H1 (cell line): Measurements from ENCODE around the gene CACNA2D3. TPM values are rescaled to one million over a fixed set of nuclear protein-coding genes. Genes with fewer than 3 reads are reported as not detected.

Source experiments
- CTCF ChIA-PET: fragments of 300-600 bp; sonication (Branson Sonifier 250); formaldehyde crosslinking; loops from one replicate; lab custom pipeline; 2021; ENCODE audit not compliant: partially characterized antibody; lab: Charles Lee
- POLR2A ChIA-PET: fragments of 300-600 bp; sonication (Branson Sonifier 250); formaldehyde crosslinking; loops from one replicate; lab custom pipeline; 2021; ENCODE audit warnings: inconsistent platforms; ENCODE audit not compliant: partially characterized antibody; lab: Charles Lee
- DNase-seq, 2 experiments: peaks; one replicate each; pipeline versions ENCODE4 v3.0.0 to v3.0.0-alpha.2; 2010 to 2022; ENCODE audit warnings: low spot score in 2 of 2, low read depth in 1 of 2, mixed read lengths in 1 of 2
- FAIRE-seq: peaks from 2 replicates; lab custom pipeline; 2011; peaks lifted over from hg19 to GRCh38; lab: Jason Lieb, UNC
- H2AFZ ChIP-seq: 2 replicates; pipeline ENCODE4 v1.8.1; 2012; ENCODE audit warnings: low read length, inconsistent platforms
- H2AK5ac ChIP-seq: 2 replicates; pipeline ENCODE4 v1.6.1; 2013; ENCODE audit warnings: low read depth, low read length
- H2BK120ac ChIP-seq: replicated peaks from 2 replicates; pipeline ENCODE3; 2013; ENCODE audit warnings: low read depth, low read length, inconsistent platforms
- H2BK12ac ChIP-seq: 2 replicates; pipeline ENCODE4 v1.6.1; 2013; ENCODE audit warnings: low read depth, low read length
- H2BK15ac ChIP-seq: 2 replicates; pipeline ENCODE4 v1.6.1; 2013; ENCODE audit warnings: low read length
- H2BK20ac ChIP-seq: 2 replicates; pipeline ENCODE4 v1.6.1; 2013; ENCODE audit warnings: low read length
- H2BK5ac ChIP-seq: 2 replicates; pipeline ENCODE4 v1.6.1; 2013; ENCODE audit warnings: low read depth, low read length
- H3K14ac ChIP-seq: 2 replicates; pipeline ENCODE4 v1.6.1; 2013; ENCODE audit warnings: inconsistent platforms; ENCODE audit not compliant: insufficient read length
- H3K18ac ChIP-seq: 2 replicates; pipeline ENCODE4 v1.6.1; 2013; ENCODE audit warnings: low read length; ENCODE audit errors: extremely low read depth
- H3K23ac ChIP-seq: 2 replicates; pipeline ENCODE4 v1.6.1; 2013; ENCODE audit warnings: inconsistent platforms; ENCODE audit not compliant: insufficient read length
- H3K23me2 ChIP-seq: 2 replicates; pipeline ENCODE4 v1.6.1; 2013; ENCODE audit warnings: low read depth, low read length
- H3K27ac ChIP-seq: 2 replicates; pipeline ENCODE4 v1.6.1; 2011; ENCODE audit warnings: low read depth, low read length, inconsistent platforms
- H3K27me3 ChIP-seq, 4 experiments: replicated peaks in 1 of 4; 1 replicate in 1 of 4; 2 replicates in 3 of 4; pipeline versions ENCODE4 v1.6.1 to v1.8.1; 2011 to 2013; ENCODE audit warnings: low read length in 3 of 4, mild to moderate bottlenecking in 3 of 4, inconsistent platforms in 2 of 4, mixed read lengths in 2 of 4, moderate library complexity in 1 of 4; ENCODE audit not compliant: control insufficient read depth in 3 of 4, insufficient read depth in 3 of 4; ENCODE audit errors: extremely low read depth in 1 of 4
- H3K36me3 ChIP-seq, 4 experiments: 2 replicates each; pipeline versions ENCODE4 v1.6.1 to v1.8.1; 2011 to 2013; ENCODE audit warnings: mild to moderate bottlenecking in 4 of 4, low read length in 3 of 4, moderate library complexity in 2 of 4, control low read depth in 1 of 4, inconsistent platforms in 1 of 4; ENCODE audit not compliant: insufficient read depth in 4 of 4, control insufficient read depth in 2 of 4
- H3K4ac ChIP-seq: replicated peaks from 2 replicates; pipeline ENCODE3; 2013; ENCODE audit warnings: low read length, low read depth, mixed read lengths, inconsistent platforms; ENCODE audit not compliant: insufficient read length
- H3K4me1 ChIP-seq, 4 experiments: replicated peaks in 1 of 4; 1 replicate in 1 of 4; 2 replicates in 3 of 4; pipeline versions ENCODE4 v1.6.1 to v1.8.1; 2011 to 2013; ENCODE audit warnings: low read length in 3 of 4, inconsistent platforms in 2 of 4, mixed read lengths in 1 of 4; ENCODE audit not compliant: insufficient read depth in 4 of 4, control insufficient read depth in 3 of 4
- H3K4me2 ChIP-seq, 2 experiments: 2 replicates each; pipeline versions ENCODE4 v1.6.1 to v1.8.1; 2011 to 2013; ENCODE audit warnings: low read depth in 2 of 2, low read length in 2 of 2, control low read depth in 1 of 2, inconsistent platforms in 1 of 2, mild to moderate bottlenecking in 1 of 2; ENCODE audit not compliant: insufficient read depth in 1 of 2
- H3K4me3 ChIP-seq, 4 experiments: fragments of 200-600, 300-600 bp in 1 of 4; sonication (generic), shearing (Covaris generic), sonication (Bioruptor Twin) in 1 of 4; 2 replicates each; pipeline versions ENCODE4 v1.5.1 to v1.8.1; 2011 to 2016; ENCODE audit warnings: low read length in 4 of 4, low read depth in 3 of 4, control low read depth in 2 of 4, inconsistent platforms in 2 of 4, mild to moderate bottlenecking in 2 of 4, mixed read lengths in 1 of 4, moderate library complexity in 1 of 4; ENCODE audit not compliant: insufficient read depth in 2 of 4; ENCODE audit errors: extremely low read depth in 1 of 4
- H3K56ac ChIP-seq: replicated peaks from 2 replicates; pipeline ENCODE3; 2013; ENCODE audit warnings: low read depth, mild to moderate bottlenecking, mixed read lengths, low read length, inconsistent platforms; ENCODE audit not compliant: insufficient read length
- H3K79me1 ChIP-seq: 2 replicates; pipeline ENCODE4 v1.6.1; 2013; ENCODE audit warnings: low read depth, low read length, control low read depth
- H3K79me2 ChIP-seq, 2 experiments: 2 replicates each; pipeline versions ENCODE4 v1.6.1 to v1.8.1; 2012 to 2013; ENCODE audit warnings: low read length in 2 of 2, mild to moderate bottlenecking in 2 of 2, inconsistent platforms in 1 of 2; ENCODE audit not compliant: insufficient read depth in 2 of 2, control insufficient read depth in 1 of 2
- H3K9ac ChIP-seq, 4 experiments: replicated peaks in 1 of 4; 1 replicate in 1 of 4; 2 replicates in 3 of 4; pipeline versions ENCODE4 v1.6.1 to v1.8.1; 2011 to 2013; ENCODE audit warnings: low read depth in 3 of 4, low read length in 3 of 4, control low read depth in 2 of 4, mild to moderate bottlenecking in 2 of 4, moderate library complexity in 2 of 4, inconsistent platforms in 1 of 4; ENCODE audit errors: extremely low read depth in 1 of 4
- H3K9me3 ChIP-seq, 2 experiments: 2 replicates each; pipeline versions ENCODE4 v1.6.1 to v1.8.1; 2012 to 2013; ENCODE audit warnings: mild to moderate bottlenecking in 2 of 2, moderate library complexity in 2 of 2, control low read depth in 1 of 2, inconsistent platforms in 1 of 2, low read depth in 1 of 2, low read length in 1 of 2, mixed read lengths in 1 of 2; ENCODE audit not compliant: insufficient read depth in 2 of 2
- H4K20me1 ChIP-seq, 2 experiments: replicated peaks in 1 of 2; 2 replicates each; pipeline versions ENCODE3 to v1.8.1; 2011 to 2013; ENCODE audit warnings: inconsistent platforms in 2 of 2, low read length in 2 of 2, mild to moderate bottlenecking in 1 of 2; ENCODE audit not compliant: insufficient read depth in 2 of 2, control insufficient read depth in 1 of 2
- H4K5ac ChIP-seq: 2 replicates; pipeline ENCODE4 v1.6.1; 2013; ENCODE audit warnings: low read length, low read depth, mixed read lengths, inconsistent platforms; ENCODE audit not compliant: insufficient read length
- H4K8ac ChIP-seq: 2 replicates; pipeline ENCODE4 v1.8.0; 2013; ENCODE audit warnings: mild to moderate bottlenecking, moderate library complexity, low read length, inconsistent platforms; ENCODE audit not compliant: insufficient read depth; ENCODE audit errors: extremely low read depth
- H4K91ac ChIP-seq: replicated peaks from 2 replicates; pipeline ENCODE3; 2013; ENCODE audit warnings: low read length, mixed read lengths, inconsistent platforms; ENCODE audit not compliant: insufficient read length
- EGR1 ChIP-seq: IDR thresholded peaks from 2 replicates; pipeline ENCODE4 v1.6.1; 2011; ENCODE audit warnings: low read depth, low read length, borderline replicate concordance
- KDM4A ChIP-seq: IDR thresholded peaks from one replicate; pipeline ENCODE4 v1.7.1; 2012; ENCODE audit warnings: low read depth, mild to moderate bottlenecking, moderate library complexity, low read length, inconsistent platforms; ENCODE audit not compliant: severe bottlenecking
- NRF1 ChIP-seq: IDR thresholded peaks from 2 replicates; pipeline ENCODE4 v1.6.1; 2011; ENCODE audit warnings: mild to moderate bottlenecking, low read depth, low read length, improper control_type of control experiment
- RBBP5 ChIP-seq: IDR thresholded peaks from 2 replicates; pipeline ENCODE4 v1.7.1; 2012; ENCODE audit warnings: low read depth, mild to moderate bottlenecking, inconsistent platforms, low read length, moderate library complexity, borderline replicate concordance
- SIX5 ChIP-seq: IDR thresholded peaks from 2 replicates; pipeline ENCODE4 v1.6.1; 2011; ENCODE audit warnings: mild to moderate bottlenecking, low read depth, low read length
- SP2 ChIP-seq: IDR thresholded peaks from 2 replicates; pipeline ENCODE4 v1.6.1; 2012; ENCODE audit warnings: mild to moderate bottlenecking, low read length, inconsistent platforms
- WGBS, 2 experiments: shearing (Covaris generic) in 1 of 2; methylation state at CpG; one replicate each; pipeline versions ENCODE4 v1.1.6 to v1.1.7; 2013 to 2015; ENCODE audit warnings: low lambda C conversion rate in 2 of 2, mixed read lengths in 2 of 2, inconsistent platforms in 1 of 2, low coverage in 1 of 2, missing lambda C conversion rate in 1 of 2; ENCODE audit not compliant: insufficient replicate concordance in 2 of 2, insufficient coverage in 1 of 2, insufficient read length in 1 of 2; ENCODE audit errors: extremely low coverage in 1 of 2, missing lambda C conversion rate in 1 of 2; 5-methylcytosine and 5-hydroxymethylcytosine counted together
- polyA plus RNA-seq, 7 experiments: library from polyadenylated mRNA; depleted of rRNA in 3 of 7; stranded (reverse) in 5 of 7; unstranded in 2 of 7; fragments of >200 nt in 5 of 7; fragments of 200-250 nt in 2 of 7; gene quantifications; 1 replicate in 5 of 7; 2 replicates in 1 of 7; 4 replicates in 1 of 7; pipeline versions ENCODE4 v1.2.1 to v1.2.3, GENCODE V29; 2011 to 2013; ENCODE audit warnings: missing spikeins in 2 of 7, mixed read lengths in 2 of 7
- total RNA-seq: library from RNA; stranded (reverse); fragmentation: NEBNext Ultra II Directional; extraction: Animal tissue kit (Norgen Biotek cat#: 25700); gene quantifications from 2 replicates; pipeline ENCODE4 v1.2.1, GENCODE V29; 2021

Gene CACNA2D3
- total and polyA plus RNA-seq, 2 of the 8 experiments (the other 6 are each of a cell fraction or from before 2014, with no cell fraction given): 1.5 to 1.8 TPM

- ChIA-PET POLR2A (no interaction called here), CTCF (interaction anchor here (0.6 to 0.8 kb wide), 4 partner anchors 11 to 1764 kb away, joined by 3 read pairs; no protein-coding TSS in a partner anchor)
These were observed 134.9 kb downstream of the CACNA2D3 start for GRCh38 chr3:54257125-54257720.

More at GRCh38 chr3:54257125-54257720, 134.9 kb downstream of the CACNA2D3 start:
- no peak overlapping the region for H2BK120ac ChIP-seq
- H3K56ac ChIP-seq: no peak overlapping the region
- no peak overlapping the region for H2BK15ac ChIP-seq
- TF ChIP-seq SIX5 (no peak), KDM4A (no peak), RBBP5 (no peak), NRF1 (no peak), SP2 (no peak), EGR1 (no peak)
- no peaks in the 10 kb centered on the region for H3K36me3 ChIP-seq
- H3K23ac ChIP-seq: no peak overlapping the region
- no peak overlapping the region for H3K27ac ChIP-seq
- no peak overlapping the region for H4K91ac ChIP-seq
- 97% methylated on average over 7 of the region's 7 CpGs; no CpG with 5 or more reads in 1 of the 2 experiments for whole genome bisulfite sequencing, 2 experiments
- no peaks in the 10 kb centered on the region for H3K4me1 ChIP-seq
- H3K9me3 ChIP-seq: no peaks in the 10 kb centered on the region
- no peak overlapping the region for H3K9ac ChIP-seq
- no peak overlapping the region for H3K4ac ChIP-seq
- no peak overlapping the region for H4K5ac ChIP-seq
- no peaks in the 10 kb centered on the region for H3K79me2 ChIP-seq
- H3K4me2 ChIP-seq: no peak overlapping the region
- H4K8ac ChIP-seq: no peak overlapping the region
- no peak overlapping the region for H2AK5ac ChIP-seq
- H3K27me3 ChIP-seq: no peaks in the 10 kb centered on the region
- H2BK5ac ChIP-seq: no peak overlapping the region
- no peak for DNase-seq
- no peak overlapping the region for H2AFZ ChIP-seq
- H4K20me1 ChIP-seq: no peaks in the 10 kb centered on the region
- no peaks in the 10 kb centered on the region for H3K79me1 ChIP-seq
- H3K4me3 ChIP-seq: no peak overlapping the region
- no peak for FAIRE-seq
- H2BK20ac ChIP-seq: no peak overlapping the region
- H3K14ac ChIP-seq: no peak overlapping the region
- no peak overlapping the region for H3K18ac ChIP-seq
- no peaks in the 10 kb centered on the region for H3K23me2 ChIP-seq
- H2BK12ac ChIP-seq: no peak overlapping the region
